ENCODE data around the gene METTL17.
"Not testable (repeated sequence)": the region's sequence is repeated elsewhere in the genome, so short reads cannot be mapped to it uniquely, and the experiment has no call there.

The METTL17 gene, protein sequence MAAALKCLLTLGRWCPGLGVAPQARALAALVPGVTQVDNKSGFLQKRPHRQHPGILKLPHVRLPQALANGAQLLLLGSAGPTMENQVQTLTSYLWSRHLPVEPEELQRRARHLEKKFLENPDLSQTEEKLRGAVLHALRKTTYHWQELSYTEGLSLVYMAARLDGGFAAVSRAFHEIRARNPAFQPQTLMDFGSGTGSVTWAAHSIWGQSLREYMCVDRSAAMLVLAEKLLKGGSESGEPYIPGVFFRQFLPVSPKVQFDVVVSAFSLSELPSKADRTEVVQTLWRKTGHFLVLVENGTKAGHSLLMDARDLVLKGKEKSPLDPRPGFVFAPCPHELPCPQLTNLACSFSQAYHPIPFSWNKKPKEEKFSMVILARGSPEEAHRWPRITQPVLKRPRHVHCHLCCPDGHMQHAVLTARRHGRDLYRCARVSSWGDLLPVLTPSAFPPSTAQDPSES

DNA sequence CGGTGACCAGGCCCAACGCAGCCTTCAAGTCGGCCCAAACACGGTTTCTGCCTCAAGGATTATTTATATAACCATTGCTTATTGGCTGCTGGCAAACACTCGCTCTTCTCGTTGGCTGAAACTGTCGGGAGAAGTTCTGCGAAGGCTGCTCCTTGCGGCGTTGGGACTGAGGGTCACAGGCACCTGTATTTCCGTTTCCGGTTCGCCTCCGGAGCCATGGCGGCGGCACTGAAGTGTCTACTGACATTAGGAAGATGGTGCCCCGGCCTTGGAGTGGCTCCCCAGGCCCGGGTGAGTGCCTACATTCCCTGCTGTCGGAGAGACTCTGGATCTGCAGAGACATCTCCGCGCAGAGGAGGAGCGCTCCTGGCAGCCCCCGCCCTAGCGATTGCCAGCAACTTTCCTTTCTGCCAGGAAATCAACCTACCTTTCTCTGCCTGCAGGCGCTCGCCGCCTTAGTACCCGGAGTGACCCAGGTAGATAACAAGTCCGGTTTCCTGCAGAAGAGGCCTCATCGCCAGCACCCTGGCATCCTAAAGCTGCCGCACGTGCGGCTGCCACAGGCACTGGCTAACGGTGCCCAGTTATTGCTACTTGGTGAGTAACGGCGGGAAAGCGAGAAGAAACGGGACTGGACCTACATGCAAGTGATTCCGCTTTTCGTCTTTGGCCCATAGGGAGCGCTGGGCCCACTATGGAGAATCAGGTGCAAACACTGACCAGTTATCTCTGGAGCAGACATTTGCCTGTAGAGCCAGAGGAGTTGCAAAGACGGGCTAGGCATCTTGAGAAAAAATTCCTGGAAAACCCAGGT lies at the start of gene METTL17:
TSS of gene METTL17 (plus strand) at position 194 of the 814 bp plus-strand sequence. CDS start at position 217, 23 bp downstream.
- peak; percentile 62 for DNase-seq

- DNase-seq: not testable (repeated sequence)
These were observed 44.6 kb upstream of the METTL17 start for GRCh38 chr14:20945146-20945545.

- not testable (repeated sequence) for DNase-seq
These were observed 43.1 kb upstream of the METTL17 start for GRCh38 chr14:20946707-20947106.

GRCh38 chr14:20954736-20955537 lies 34.8 kb upstream of the METTL17 start, which contains the start of gene RNASE2:
Gene RNASE2 (plus strand): TSS chr14:20955487. CDS start chr14:20955772, 285 bp downstream.
- not testable (repeated sequence) for DNase-seq

GRCh38 chr14:20955538-20955873 lies 34.3 kb upstream of the METTL17 start:
- not testable (repeated sequence) for DNase-seq

GRCh38 chr14:20956376-20956976 lies 33.3 kb upstream of the METTL17 start:
- DNase-seq: no peak

DNA sequence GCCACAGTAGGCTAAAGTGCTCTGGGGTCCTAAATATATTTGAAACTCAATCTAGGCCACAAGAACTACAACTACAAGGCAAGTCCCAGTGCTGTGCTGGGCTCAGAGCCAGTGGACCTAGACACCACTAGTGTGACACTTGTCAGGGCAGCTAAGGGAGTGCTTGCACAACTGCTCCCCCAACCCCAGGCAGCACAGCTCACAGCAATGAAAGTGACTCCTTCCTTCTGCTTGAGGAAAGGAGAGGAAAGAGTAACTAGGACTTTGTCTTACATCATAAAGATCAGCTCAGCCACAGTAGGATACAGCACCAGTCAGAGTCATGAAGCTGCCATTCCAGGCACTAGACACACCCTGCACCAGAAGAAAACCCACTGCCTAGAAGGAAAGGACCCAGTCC lies 30.8 kb upstream of the METTL17 start:
- not testable (repeated sequence) for DNase-seq

- DNase-seq: no peak
These were observed 20.4 kb upstream of the METTL17 start for GRCh38 chr14:20969336-20969735.

- no peak for DNase-seq
These were observed 19.2 kb upstream of the METTL17 start for GRCh38 chr14:20970647-20970982.

DNA sequence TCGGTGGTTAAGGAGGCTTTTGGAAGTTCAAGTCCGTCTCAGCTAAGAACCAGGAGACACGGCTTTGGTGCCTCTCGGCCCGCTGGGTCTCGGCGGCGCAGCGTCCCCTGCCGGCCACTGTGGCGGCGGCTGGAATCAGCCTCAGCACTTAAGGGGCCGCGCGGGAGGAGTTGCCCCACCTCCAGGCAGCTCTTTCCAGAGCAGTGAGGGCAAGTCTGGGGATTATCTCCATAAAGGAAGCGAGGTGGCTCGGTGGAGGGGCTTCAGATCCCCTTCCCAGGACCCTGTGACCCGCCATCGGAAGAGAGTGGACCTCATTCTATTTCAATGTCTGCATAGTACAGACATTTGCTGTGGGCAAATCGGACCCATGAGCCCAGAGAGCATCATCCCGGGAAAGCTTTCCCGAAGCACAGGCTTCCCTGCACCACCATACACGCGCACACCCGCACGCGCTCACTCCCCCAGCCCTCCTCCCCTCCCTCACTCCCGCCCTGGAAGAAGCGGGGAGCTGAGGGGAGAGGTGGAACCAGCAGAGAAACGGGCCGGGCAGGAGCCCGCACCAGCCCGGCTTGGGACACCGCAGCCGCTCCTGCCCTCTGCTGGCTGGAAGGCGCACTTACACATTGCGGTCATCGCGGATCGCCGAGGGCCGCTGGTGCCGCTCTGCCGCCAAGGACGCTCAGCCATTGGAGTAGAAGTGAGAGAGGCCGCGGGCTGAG lies 18.6 kb upstream of the METTL17 start:
- peak; percentile 40 for DNase-seq

- DNase-seq: no peak
These were observed 18.1 kb upstream of the METTL17 start for GRCh38 chr14:20971705-20972021.

DNA sequence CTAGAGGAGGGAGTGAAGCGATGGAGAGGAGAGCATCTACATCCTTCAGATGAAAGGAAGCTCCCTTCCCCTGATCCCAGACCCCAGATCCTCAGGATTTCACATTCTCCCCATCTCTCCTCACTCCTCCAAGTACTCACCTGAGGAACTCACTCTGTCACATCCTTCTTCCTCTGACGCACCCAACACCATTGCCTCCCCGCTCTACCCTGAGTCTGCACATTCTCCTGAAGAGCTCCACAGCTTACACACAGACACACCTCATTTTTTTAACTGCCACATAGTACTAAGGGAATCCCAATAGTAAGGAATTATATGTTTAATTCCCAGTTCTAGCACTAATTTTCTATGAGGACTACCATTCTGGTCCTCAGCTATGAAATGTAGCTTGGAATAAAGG lies 16.3 kb upstream of the METTL17 start:
- DNase-seq: no peak

GRCh38 chr14:20976291-20976690 lies 13.5 kb upstream of the METTL17 start:
- no peak for DNase-seq

DNA sequence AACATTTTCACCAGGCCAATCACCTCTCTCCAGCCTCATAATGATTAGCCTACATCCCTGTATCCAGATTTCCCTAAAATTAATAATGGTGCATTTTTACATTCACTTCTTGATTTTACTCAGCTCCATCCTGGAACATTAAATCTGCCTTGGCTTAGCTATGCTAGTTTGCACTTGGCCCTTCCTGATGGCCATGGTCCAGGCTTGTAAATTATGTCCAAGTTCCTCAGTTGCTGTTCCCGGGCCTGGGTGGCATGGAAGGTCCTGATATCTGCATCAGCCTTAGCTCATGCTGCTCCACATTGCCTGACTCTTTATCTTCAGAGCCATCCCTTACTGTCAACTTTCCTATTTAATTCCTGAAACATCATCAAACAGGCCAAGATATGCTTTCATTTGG lies 11.1 kb upstream of the METTL17 start:
- no peak for DNase-seq

DNA sequence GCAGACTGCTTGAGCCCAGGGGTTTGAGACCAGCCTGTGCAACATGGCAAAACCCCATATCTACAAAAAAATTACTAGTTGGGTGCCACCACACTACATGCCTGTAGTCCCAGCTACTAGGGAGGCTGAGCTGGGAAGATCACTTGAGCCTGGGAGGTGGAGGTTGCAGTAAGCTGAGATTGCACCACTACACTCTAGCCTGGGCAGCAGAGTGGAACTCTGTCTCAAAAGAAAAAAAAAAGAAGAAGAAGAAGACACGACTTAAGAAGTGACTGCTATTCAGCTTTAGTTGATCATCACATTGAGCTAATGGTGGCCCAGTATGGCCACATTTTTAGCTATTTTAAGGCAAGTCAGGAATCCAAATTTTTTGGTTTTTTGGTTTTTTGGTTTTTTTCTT lies 8.9 kb upstream of the METTL17 start:
- DNase-seq: no peak

DNA sequence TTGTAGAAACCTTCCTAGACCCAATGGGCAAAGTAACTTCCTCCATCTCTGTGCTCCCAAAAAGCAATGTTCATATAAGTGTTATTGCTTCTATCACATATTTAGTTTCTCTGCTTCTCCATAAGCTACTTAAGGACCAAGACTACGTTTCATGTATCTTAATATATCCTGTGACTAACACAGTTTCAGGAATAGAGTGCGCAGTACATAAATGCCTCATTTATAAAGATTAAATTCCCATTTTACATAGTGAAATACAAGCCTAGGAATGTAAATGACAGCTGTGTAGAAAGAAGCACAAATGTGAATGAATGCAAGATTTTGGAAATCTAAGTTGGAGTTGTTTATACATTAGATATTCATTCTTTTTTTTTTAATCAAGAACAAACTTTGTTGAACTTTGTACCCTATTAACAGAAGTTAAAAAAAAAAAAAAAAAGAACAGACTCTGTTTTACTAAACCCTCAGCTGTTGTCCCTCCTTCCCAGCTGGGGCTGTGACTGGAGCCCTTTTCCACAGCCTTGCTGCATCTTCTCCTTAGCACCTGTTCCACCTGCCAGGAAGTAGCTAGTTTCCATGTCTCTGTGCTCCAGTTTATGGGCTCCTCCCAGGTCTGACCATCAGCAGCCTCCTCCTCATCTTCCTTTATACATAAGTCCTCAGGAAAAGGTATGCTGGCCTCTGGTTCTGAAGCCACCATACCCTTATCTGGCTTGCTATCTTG lies 7.0 kb upstream of the METTL17 start:
- no peak for DNase-seq

GRCh38 chr14:20985650-20986049 lies 4.1 kb upstream of the METTL17 start:
- not testable (repeated sequence) for DNase-seq

GRCh38 chr14:20986811-20987210 lies 3.0 kb upstream of the METTL17 start:
- DNase-seq: no peak

- DNase-seq: no peak
These were observed 886 bp upstream of the METTL17 start for GRCh38 chr14:20988717-20989470.

DNA sequence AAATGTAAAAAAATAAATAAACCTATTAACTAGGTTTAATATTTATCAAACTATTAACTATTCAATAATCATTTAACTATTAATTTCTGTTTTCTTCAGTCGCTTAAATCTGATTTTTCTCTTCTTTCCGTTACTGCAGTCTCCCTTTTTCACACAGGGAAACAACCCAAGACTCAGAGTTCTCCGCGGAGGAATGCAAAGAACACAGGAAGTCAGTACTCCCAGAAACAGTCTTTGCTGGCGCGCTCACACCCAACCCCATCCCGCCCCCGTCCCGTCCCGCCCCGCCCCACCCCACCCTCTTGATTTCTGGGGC lies 351 bp upstream of the METTL17 start:
- DNase-seq: no peak

DNA sequence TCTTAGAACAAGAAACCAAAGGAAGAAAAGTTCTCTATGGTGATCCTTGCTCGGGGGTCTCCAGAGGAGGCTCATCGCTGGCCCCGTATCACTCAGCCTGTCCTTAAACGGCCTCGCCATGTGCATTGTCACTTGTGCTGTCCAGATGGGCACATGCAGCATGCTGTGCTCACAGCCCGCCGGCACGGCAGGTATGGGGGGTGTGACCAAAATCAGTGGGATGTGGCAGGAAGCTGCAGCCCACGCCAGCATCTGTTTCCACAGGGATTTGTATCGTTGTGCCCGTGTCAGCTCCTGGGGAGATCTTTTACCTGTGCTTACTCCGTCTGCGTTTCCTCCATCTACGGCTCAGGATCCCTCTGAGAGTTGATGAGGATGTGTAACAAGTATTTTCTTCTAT lies 6.7 kb downstream of the METTL17 start:
- no peak for DNase-seq
